Naive thymus-derived CD8-positive, alpha-beta T cell (primary cell): ENCODE data around the gene ARL8B. TPM values are rescaled to one million over a fixed set of nuclear protein-coding genes. Genes with fewer than 3 reads are reported as not detected.

Experiments used
- ATAC-seq, 2 donors: fragments of 150-1000 bp; cut with Tn5 transposase in 1 of 2; sonication (Bioruptor Pico), chemical (Tn5 transposase) in 1 of 2; 1 replicate in 1 of 2; 2 replicates in 1 of 2; pipeline ENCODE4 v1.10.0; 2021; ENCODE audit warnings: mild to moderate bottlenecking in 2 of 2, moderate library complexity in 2 of 2
- POLR2A ChIA-PET: fragments of 350-600 bp; sonication (Branson Sonifier 250); formaldehyde crosslinking; loops from one replicate; lab custom pipeline; 2021; ENCODE audit warnings: antibody characterized with exemption; lab: Charles Lee
- DNase-seq, 10 donors: peaks; one replicate each; pipeline versions ENCODE4 v3.0.0 to v3.0.0-alpha.2; 2020 to 2022
- H3K27ac Mint-ChIP-seq, 10 donors: one replicate each; pipeline ENCODE4 v1.8.0; 2020 to 2022; ENCODE audit warnings: mild to moderate bottlenecking in 10 of 10, mixed read lengths in 10 of 10, moderate library complexity in 4 of 10, inconsistent platforms in 1 of 10
- H3K27me3 Mint-ChIP-seq, 5 donors: one replicate each; pipeline ENCODE4 v1.8.0; 2021 to 2022; ENCODE audit warnings: mixed read lengths in 5 of 5
- H3K36me3 Mint-ChIP-seq, 3 donors: one replicate each; pipeline ENCODE4 v1.8.0; 2020 to 2022; ENCODE audit warnings: mixed read lengths in 3 of 3, mild to moderate bottlenecking in 2 of 3, inconsistent platforms in 1 of 3
- H3K4me1 Mint-ChIP-seq, 4 donors: one replicate each; pipeline ENCODE4 v1.8.0; 2021 to 2022; ENCODE audit warnings: mixed read lengths in 4 of 4
- H3K4me3 Mint-ChIP-seq, 10 donors: one replicate each; pipeline ENCODE4 v1.8.0; 2020 to 2022; ENCODE audit warnings: mild to moderate bottlenecking in 10 of 10, mixed read lengths in 10 of 10, moderate library complexity in 6 of 10, inconsistent platforms in 1 of 10
- H3K9me3 Mint-ChIP-seq, 9 donors: one replicate each; pipeline ENCODE4 v1.8.0; 2020 to 2022; ENCODE audit warnings: mixed read lengths in 9 of 9, mild to moderate bottlenecking in 3 of 9, inconsistent platforms in 1 of 9, moderate library complexity in 1 of 9
- polyA plus RNA-seq, 3 donors: library from polyadenylated mRNA; unstranded; fragments of 300-500 nt; fragmentation: Illumina TruSeq; gene quantifications; one replicate each; pipeline ENCODE4 v1.2.3, GENCODE V29; 2021
- total RNA-seq, 8 experiments: library from RNA in 2 of 8; stranded (reverse) in 2 of 8; gene quantifications; one replicate each; pipeline ENCODE4 v1.2.3 and lab custom pipeline; 2021 to 2026

Gene ARL8B
- total and polyA plus RNA-seq, 5 experiments from 2014 or later: 40.4 to 57.8 (median 49.8) TPM

GRCh38 chr3:5192571-5193365, 70.7 kb downstream of the ARL8B start:
- peak overlapping the region in 9 of 10 donors; percentile 7 to 74 (median 59) for H3K4me3 Mint-ChIP-seq
- peaks cover 54 to 85% (median 83%) of the 10 kb centered on the region in 4 donors for H3K4me1 Mint-ChIP-seq
- no peak for ATAC-seq
- POLR2A ChIA-PET: no interaction called here
- peak overlapping the region; percentile 58 to 99 (median 87) for H3K27ac Mint-ChIP-seq
- no peak for DNase-seq
- peaks cover 7 to 31% (median 16%) of the 10 kb centered on the region in 3 donors for H3K36me3 Mint-ChIP-seq
- H3K9me3 Mint-ChIP-seq: peaks cover 0 to 9% (median 0%) of the 10 kb centered on the region in 9 donors
- no peaks in the 10 kb centered on the region for H3K27me3 Mint-ChIP-seq

GRCh38 chr3:5194341-5194740, 72.2 kb downstream of the ARL8B start:
- POLR2A ChIA-PET: interaction anchor here (0.9 kb wide), 1 partner anchor 9 kb away, joined by 3 read pairs; no protein-coding TSS in a partner anchor
- ATAC-seq: no peak
- peak overlapping the region in 6 of 10 donors; percentile 44 to 85 (median 67) for H3K4me3 Mint-ChIP-seq
- H3K36me3 Mint-ChIP-seq: peaks cover 7 to 41% (median 16%) of the 10 kb centered on the region in 3 donors
- H3K27me3 Mint-ChIP-seq: no peaks in the 10 kb centered on the region
- H3K27ac Mint-ChIP-seq: peak overlapping the region; percentile 23 to 99 (median 94)
- peaks cover 0 to 9% (median 0%) of the 10 kb centered on the region in 9 donors for H3K9me3 Mint-ChIP-seq
- no peak for DNase-seq
- peaks cover 56 to 93% (median 89%) of the 10 kb centered on the region in 4 donors for H3K4me1 Mint-ChIP-seq

DNA sequence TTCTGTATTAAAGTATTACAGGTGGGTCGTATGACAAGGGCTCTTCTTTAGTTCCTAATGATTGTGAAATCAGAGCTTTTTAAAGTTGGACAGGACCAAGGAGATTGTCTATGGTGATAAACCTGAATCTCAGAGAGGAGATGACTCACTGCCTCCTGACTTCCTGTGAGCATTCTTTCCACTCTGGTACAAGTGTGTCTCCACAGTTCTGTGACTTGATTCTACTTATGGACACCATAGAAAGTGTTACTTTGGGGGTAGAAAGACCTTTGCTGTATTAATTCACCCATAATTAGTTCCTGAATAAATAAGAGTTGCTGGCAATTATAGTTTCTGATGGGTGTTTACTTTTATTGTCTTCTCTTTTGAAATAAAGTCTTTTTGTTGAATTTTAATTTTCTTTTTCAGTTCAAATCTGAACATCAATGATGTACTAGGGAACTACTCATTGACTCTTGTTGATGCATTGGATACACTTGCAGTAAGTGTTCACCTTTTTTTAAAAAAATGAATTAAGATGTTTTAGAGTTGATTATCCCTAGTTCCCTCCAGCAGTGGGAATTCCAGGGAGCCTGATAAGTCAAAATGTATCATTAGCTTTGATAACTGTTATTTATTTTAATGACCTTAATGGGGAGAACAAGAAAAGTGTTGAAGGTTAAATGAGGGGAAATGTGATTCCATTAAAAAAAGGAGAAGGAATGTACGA, 72.9 kb downstream of the ARL8B start:
- H3K27me3 Mint-ChIP-seq: no peaks in the 10 kb centered on the region
- H3K27ac Mint-ChIP-seq: peak overlapping the region; percentile 23 to 99 (median 94)
- peaks cover 7 to 46% (median 18%) of the 10 kb centered on the region in 3 donors for H3K36me3 Mint-ChIP-seq
- H3K4me3 Mint-ChIP-seq: peak overlapping the region in 9 of 10 donors; percentile 11 to 85 (median 65)
- peaks cover 0 to 9% (median 0%) of the 10 kb centered on the region in 9 donors for H3K9me3 Mint-ChIP-seq
- peaks cover 54 to 93% (median 88%) of the 10 kb centered on the region in 4 donors for H3K4me1 Mint-ChIP-seq
- peak; percentile 37 to 48 for ATAC-seq
- DNase-seq: peak in 4 of 10 donors; percentile 12 to 62 (median 32)
- POLR2A ChIA-PET: interaction anchor here (1.0 to 4.6 kb wide), 2 partner anchors 8 to 72 kb away, joined by 4 to 116 read pairs; partner anchors contain the start of gene EDEM1

DNA sequence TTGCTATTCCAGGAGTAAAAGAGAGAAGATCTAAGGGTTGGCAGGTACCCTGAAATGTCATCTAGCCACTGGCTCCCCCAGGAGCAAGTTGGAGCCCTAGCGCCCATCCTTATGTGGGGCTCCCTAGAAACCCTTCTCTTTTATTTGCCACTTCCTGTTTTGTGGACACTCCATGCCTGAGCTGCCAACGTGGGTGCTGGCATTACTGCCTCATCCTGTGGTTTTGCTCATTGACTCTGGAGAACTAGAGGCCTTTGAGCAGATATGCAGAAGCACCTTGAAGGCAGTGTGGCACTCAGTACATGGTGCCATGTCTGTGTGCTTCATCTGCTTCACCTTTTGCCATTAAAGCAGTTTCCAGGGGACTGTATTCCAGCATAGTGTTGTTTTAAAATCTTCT, 73.5 kb downstream of the ARL8B start:
- POLR2A ChIA-PET: interaction anchor here (1.0 to 4.6 kb wide), 3 partner anchors 8 to 702 kb away, joined by 3 to 116 read pairs (median 4); partner anchors contain the start of genes EDEM1 and ITPR1
- peaks cover 51 to 92% (median 87%) of the 10 kb centered on the region in 4 donors for H3K4me1 Mint-ChIP-seq
- H3K9me3 Mint-ChIP-seq: peaks cover 0 to 9% (median 0%) of the 10 kb centered on the region in 9 donors
- peak in 3 of 10 donors; percentile 10 to 23 (median 16) for DNase-seq
- H3K27me3 Mint-ChIP-seq: no peaks in the 10 kb centered on the region
- ATAC-seq: peak; percentile 14 to 24
- H3K4me3 Mint-ChIP-seq: peak overlapping the region in 8 of 10 donors; percentile 4 to 85 (median 67)
- H3K36me3 Mint-ChIP-seq: peaks cover 7 to 52% (median 21%) of the 10 kb centered on the region in 3 donors
- H3K27ac Mint-ChIP-seq: peak overlapping the region; percentile 73 to 99 (median 94)

GRCh38 chr3:5197022-5197421, 74.9 kb downstream of the ARL8B start:
- H3K4me3 Mint-ChIP-seq: peak overlapping the region; percentile 59 to 88 (median 82)
- H3K36me3 Mint-ChIP-seq: peaks cover 7 to 61% (median 25%) of the 10 kb centered on the region in 3 donors
- H3K9me3 Mint-ChIP-seq: peaks cover 0 to 9% (median 0%) of the 10 kb centered on the region in 9 donors
- ATAC-seq (peak in 1 of 2 donors; percentile 20), DNase-seq (no peak)
- no peaks in the 10 kb centered on the region for H3K27me3 Mint-ChIP-seq
- POLR2A ChIA-PET: interaction anchor here (0.7 to 4.6 kb wide), 8 partner anchors 10 to 1399 kb away, joined by 3 to 116 read pairs (median 4); partner anchors contain the start of genes EDEM1 and ITPR1
- H3K4me1 Mint-ChIP-seq: peaks cover 49 to 89% (median 78%) of the 10 kb centered on the region in 4 donors
- peak overlapping the region; percentile 89 to 99 (median 95) for H3K27ac Mint-ChIP-seq

DNA sequence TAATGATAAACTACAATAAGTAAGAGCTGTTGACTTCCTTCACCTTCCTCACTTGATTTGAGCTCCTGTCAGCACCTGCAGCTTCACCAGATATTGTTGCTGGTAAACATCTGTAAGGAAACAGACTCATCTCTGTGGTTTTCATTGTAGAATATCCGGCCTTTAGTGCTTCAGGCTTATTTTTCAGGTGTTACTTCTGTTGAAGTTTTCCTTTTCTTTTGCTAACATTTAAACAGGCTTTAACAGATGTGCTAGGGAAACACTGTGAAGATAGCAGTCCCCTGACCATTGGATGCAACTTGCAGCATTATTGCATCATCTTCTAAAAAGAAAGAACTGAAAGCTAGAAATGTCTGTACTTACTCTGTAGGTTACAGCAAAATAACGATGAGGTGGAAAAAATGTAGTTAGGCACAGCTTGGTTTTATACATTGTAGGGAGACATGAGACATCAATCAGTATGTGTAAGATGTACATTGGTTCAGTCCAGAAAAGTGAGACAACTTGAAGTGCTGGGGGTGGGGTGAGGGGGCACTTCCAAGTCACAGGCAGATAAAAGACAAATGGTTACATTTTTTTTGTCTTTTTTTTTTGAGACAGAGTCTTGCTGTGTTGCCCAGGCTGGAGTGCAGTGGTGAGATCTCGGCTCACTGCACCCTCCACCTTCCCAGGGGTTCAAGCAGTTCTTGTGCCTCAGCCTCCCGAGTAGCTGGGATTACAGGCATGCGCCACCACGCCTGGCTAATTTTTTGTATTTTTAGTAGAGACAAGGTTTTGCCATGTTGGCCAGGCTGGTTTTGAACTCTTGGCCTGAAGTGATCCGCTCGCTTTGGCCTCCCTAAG, 75.6 kb downstream of the ARL8B start:
- DNase-seq: peak in 6 of 10 donors; percentile 15 to 71 (median 43)
- H3K9me3 Mint-ChIP-seq: peaks cover 0 to 9% (median 0%) of the 10 kb centered on the region in 9 donors
- peaks cover 7 to 66% (median 28%) of the 10 kb centered on the region in 3 donors for H3K36me3 Mint-ChIP-seq
- H3K4me3 Mint-ChIP-seq: peak overlapping the region; percentile 61 to 88 (median 82)
- H3K4me1 Mint-ChIP-seq: peaks cover 44 to 83% (median 72%) of the 10 kb centered on the region in 4 donors
- peak overlapping the region; percentile 89 to 99 (median 95) for H3K27ac Mint-ChIP-seq
- ATAC-seq: peak; percentile 73 to 83
- POLR2A ChIA-PET: interaction anchor here (0.7 to 4.6 kb wide), 7 partner anchors 10 to 1399 kb away, joined by 3 to 116 read pairs (median 3); partner anchors contain the start of gene EDEM1
- H3K27me3 Mint-ChIP-seq: no peaks in the 10 kb centered on the region

DNA sequence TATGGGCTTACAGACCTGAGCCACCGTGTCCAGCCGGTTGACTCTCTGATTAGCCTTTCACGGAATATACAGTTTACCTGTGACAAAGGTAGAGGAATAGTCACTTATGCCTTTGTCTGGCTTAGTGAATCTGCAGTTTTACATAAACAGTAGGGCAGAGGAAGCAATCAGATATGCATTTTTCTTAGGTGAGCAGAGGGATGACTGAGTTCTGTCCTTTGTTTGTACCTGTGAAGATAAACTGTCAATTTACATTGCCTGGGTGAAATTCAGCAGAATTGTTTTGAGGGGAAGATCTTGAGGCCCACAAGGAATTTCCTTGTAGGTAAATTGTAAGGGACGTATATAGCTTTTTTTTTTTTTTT, 76.2 kb downstream of the ARL8B start:
- ATAC-seq: no peak
- Mint-ChIP-seq H3K9me3 (peaks cover 0 to 9% (median 0%) of the 10 kb centered on the region in 9 donors), H3K4me1 (peaks cover 42 to 76% (median 66%) of the 10 kb centered on the region in 4 donors), H3K27ac (peak overlapping the region; percentile 89 to 99 (median 95)), H3K27me3 (no peaks in the 10 kb centered on the region), H3K4me3 (peak overlapping the region; percentile 3 to 88 (median 62)), H3K36me3 (peaks cover 7 to 67% (median 32%) of the 10 kb centered on the region in 3 donors)
- POLR2A ChIA-PET: interaction anchor here (1.6 to 4.6 kb wide), 2 partner anchors 11 to 68 kb away, joined by 3 to 116 read pairs; partner anchors contain the start of gene EDEM1
- DNase-seq: no peak

GRCh38 chr3:5198986-5199731, 77.1 kb downstream of the ARL8B start:
- Mint-ChIP-seq H3K27ac (peak overlapping the region; percentile 89 to 99 (median 95)), H3K4me3 (peak overlapping the region in 5 of 10 donors; percentile 2 to 88 (median 46))
- no peak for ATAC-seq

DNA sequence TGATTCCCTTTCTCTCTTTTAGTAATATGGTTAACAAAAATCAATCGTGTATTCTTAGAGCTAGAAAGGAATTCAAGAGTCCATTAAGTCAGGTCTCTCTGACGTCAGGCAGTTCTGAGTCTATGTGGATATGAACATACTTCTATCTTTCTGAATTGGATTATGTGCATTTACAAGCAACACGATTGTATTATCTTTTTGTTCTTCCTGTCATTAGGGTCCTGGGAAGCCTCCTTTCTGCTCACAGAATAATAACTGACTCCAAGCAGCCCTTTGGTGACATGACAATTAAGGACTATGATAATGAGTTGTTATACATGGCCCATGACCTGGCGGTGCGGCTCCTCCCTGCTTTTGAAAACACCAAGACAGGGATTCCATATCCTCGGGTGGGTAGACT, 79.4 kb downstream of the ARL8B start:
- no peak overlapping the region for H3K4me3 Mint-ChIP-seq
- peak overlapping the region in 7 of 10 donors; percentile 19 to 70 (median 49) for H3K27ac Mint-ChIP-seq
- POLR2A ChIA-PET: no interaction called here
- peaks cover 0 to 9% (median 0%) of the 10 kb centered on the region in 9 donors for H3K9me3 Mint-ChIP-seq
- ATAC-seq (no peak), DNase-seq (no peak)
- peaks cover 25 to 54% (median 38%) of the 10 kb centered on the region in 4 donors for H3K4me1 Mint-ChIP-seq
- H3K27me3 Mint-ChIP-seq: no peaks in the 10 kb centered on the region
- peaks cover 14 to 85% (median 31%) of the 10 kb centered on the region in 3 donors for H3K36me3 Mint-ChIP-seq

More at GRCh38 chr3:5198986-5199731, 77.1 kb downstream of the ARL8B start:
- no peaks in the 10 kb centered on the region for H3K27me3 Mint-ChIP-seq
- H3K36me3 Mint-ChIP-seq: peaks cover 7 to 67% (median 28%) of the 10 kb centered on the region in 3 donors
- POLR2A ChIA-PET: interaction anchor here (0.5 to 4.6 kb wide), 2 partner anchors 12 to 68 kb away, joined by 3 to 116 read pairs; partner anchors contain the start of gene EDEM1
- DNase-seq: no peak
- H3K9me3 Mint-ChIP-seq: peaks cover 0 to 9% (median 0%) of the 10 kb centered on the region in 9 donors
- peaks cover 38 to 70% (median 60%) of the 10 kb centered on the region in 4 donors for H3K4me1 Mint-ChIP-seq

GRCh38 chr3:5202222-5202621, 80.1 kb downstream of the ARL8B start:
- no peak for ATAC-seq
- Mint-ChIP-seq H3K27ac (peak overlapping the region in 7 of 10 donors; percentile 11 to 70 (median 49)), H3K36me3 (peaks cover 11 to 85% (median 34%) of the 10 kb centered on the region in 3 donors), H3K9me3 (peaks cover 0 to 5% (median 0%) of the 10 kb centered on the region in 9 donors), H3K4me1 (peaks cover 19 to 47% (median 32%) of the 10 kb centered on the region in 4 donors), H3K27me3 (no peaks in the 10 kb centered on the region), H3K4me3 (no peak overlapping the region)
- POLR2A ChIA-PET: no interaction called here
- no peak for DNase-seq
